Hepatocyte (in vitro differentiated cells): Measurements from ENCODE around the gene SLC44A4.

Experiments used
- EZH2 ChIP-seq: fragments of 200-600 bp; sonication (generic); IDR thresholded peaks from 2 replicates; pipeline ENCODE4 v1.6.1; 2016; ENCODE audit warnings: antibody characterized with exemption, mild to moderate bottlenecking, borderline replicate concordance
- EZH2phosphoT487 ChIP-seq: fragments of 200-600 bp; sonication (generic); IDR thresholded peaks from one replicate; pipeline ENCODE4 v1.6.1; 2018; ENCODE audit warnings: antibody characterized with exemption, mild to moderate bottlenecking, low read depth, moderate library complexity; ENCODE audit not compliant: unreplicated experiment, severe bottlenecking
- TF ChIP-seq, protein P1 (sequence below): fragments of 200-600 bp; sonication (generic); IDR thresholded peaks from 2 replicates; pipeline ENCODE4 v1.5.1; 2016; ENCODE audit warnings: antibody characterized with exemption, mild to moderate bottlenecking; ENCODE audit not compliant: poor library complexity

DNA sequence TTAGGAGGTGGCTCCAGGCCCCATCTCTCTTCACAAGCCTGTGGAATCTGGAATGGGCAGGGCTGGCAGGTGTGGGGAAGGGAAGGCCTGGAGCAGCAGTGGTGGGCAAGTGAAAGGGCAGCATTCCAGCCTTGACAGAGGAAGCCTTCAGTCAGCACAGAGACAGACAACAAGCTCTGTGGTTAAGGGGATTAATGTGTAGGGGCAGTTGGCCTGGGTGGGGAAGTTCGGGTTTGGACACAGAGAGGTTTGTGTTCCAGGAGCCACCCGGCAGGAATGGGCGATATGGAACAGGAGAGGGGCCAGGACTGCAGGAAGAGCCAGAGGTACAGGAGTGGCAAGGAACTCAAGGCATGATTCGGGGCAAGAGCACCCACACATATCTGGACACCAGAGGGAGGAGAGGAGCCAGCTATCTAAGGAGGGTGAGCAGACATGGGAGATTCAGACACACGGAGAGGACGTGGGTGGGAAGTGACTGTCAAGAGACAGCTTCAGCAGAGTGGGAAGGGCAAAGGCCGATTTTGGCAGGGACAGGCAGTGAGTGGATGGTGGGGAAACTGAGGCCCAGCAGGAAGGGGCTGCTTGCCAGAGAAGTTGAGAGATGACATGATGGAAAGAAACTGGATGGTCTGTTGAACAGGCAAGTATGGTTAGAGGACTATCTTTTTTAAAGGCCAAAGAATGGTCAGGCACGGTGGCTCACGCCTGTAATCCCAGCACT, 2.5 kb upstream of the SLC44A4 start:
- TF ChIP-seq EZH2phosphoT487 = no peak
- TF ChIP-seq, protein P1, sequence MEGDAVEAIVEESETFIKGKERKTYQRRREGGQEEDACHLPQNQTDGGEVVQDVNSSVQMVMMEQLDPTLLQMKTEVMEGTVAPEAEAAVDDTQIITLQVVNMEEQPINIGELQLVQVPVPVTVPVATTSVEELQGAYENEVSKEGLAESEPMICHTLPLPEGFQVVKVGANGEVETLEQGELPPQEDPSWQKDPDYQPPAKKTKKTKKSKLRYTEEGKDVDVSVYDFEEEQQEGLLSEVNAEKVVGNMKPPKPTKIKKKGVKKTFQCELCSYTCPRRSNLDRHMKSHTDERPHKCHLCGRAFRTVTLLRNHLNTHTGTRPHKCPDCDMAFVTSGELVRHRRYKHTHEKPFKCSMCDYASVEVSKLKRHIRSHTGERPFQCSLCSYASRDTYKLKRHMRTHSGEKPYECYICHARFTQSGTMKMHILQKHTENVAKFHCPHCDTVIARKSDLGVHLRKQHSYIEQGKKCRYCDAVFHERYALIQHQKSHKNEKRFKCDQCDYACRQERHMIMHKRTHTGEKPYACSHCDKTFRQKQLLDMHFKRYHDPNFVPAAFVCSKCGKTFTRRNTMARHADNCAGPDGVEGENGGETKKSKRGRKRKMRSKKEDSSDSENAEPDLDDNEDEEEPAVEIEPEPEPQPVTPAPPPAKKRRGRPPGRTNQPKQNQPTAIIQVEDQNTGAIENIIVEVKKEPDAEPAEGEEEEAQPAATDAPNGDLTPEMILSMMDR = no peak
- TF ChIP-seq EZH2 = no peak
